ENCODE measurements around the gene SNF8.

DNA sequence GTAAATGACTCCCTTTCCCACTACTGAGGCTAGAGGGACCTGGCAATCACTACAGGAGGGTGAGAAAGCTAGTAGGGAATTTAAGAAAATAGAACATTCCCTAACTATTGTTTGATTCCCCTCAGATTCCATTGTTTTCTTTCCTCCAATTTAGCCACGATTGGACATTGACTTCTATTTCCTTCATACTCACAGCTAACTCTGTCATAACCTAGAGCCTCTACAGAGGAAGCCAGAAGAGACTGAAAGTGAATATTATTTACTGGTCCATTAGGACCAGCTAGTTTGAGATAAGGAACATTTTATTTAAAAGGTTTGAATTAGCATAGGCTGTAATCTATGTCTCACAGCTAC lies 14.9 kb downstream of the SNF8 start:
- TF ChIP-seq, protein P1, sequence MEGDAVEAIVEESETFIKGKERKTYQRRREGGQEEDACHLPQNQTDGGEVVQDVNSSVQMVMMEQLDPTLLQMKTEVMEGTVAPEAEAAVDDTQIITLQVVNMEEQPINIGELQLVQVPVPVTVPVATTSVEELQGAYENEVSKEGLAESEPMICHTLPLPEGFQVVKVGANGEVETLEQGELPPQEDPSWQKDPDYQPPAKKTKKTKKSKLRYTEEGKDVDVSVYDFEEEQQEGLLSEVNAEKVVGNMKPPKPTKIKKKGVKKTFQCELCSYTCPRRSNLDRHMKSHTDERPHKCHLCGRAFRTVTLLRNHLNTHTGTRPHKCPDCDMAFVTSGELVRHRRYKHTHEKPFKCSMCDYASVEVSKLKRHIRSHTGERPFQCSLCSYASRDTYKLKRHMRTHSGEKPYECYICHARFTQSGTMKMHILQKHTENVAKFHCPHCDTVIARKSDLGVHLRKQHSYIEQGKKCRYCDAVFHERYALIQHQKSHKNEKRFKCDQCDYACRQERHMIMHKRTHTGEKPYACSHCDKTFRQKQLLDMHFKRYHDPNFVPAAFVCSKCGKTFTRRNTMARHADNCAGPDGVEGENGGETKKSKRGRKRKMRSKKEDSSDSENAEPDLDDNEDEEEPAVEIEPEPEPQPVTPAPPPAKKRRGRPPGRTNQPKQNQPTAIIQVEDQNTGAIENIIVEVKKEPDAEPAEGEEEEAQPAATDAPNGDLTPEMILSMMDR (IDR thresholded peaks at IDR 0.05; ENCODE audit: low read depth, low read length), result no peak
- TF ChIP-seq POLR2A (IDR thresholded peaks at IDR 0.05; ENCODE audit: extremely low read depth, insufficient read length), result no peak
- no peak for TF ChIP-seq MYC (IDR thresholded peaks at IDR 0.05; ENCODE audit: low read depth, low read length)
